GM18909 (cell line): ENCODE data around the gene LYPD4.
"Not testable (repeated sequence)": the region's sequence is repeated elsewhere in the genome, so short reads cannot be mapped to it uniquely, and the experiment has no call there.

Source experiments
- ATAC-seq: cut with Tn5 transposase; IDR thresholded peaks from one replicate; pipeline ENCODE4 v1.9.1; 2021; ENCODE audit warnings: mild to moderate bottlenecking; ENCODE audit not compliant: unreplicated experiment, poor library complexity

Gene LYPD4

DNA sequence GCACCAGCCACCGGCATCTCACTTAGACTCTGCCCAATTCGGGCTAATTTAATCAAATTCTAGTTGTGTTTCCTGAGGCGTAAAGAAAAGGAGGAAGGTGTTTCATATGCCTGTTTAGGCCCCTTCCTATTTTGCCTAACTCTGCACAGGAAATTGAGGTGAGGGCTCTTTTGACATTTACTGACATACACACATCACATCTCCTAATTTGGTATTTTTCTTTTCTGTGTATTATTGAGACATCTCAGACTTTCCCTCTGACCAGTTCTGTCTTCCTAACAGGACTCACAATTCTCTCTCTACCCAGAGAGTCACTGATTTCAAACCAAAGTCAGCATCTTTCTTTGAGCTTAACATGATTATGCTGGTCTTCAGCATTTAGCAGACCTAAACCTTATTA is 40.1 kb downstream of the LYPD4 start:
- ATAC-seq, result no peak

DNA sequence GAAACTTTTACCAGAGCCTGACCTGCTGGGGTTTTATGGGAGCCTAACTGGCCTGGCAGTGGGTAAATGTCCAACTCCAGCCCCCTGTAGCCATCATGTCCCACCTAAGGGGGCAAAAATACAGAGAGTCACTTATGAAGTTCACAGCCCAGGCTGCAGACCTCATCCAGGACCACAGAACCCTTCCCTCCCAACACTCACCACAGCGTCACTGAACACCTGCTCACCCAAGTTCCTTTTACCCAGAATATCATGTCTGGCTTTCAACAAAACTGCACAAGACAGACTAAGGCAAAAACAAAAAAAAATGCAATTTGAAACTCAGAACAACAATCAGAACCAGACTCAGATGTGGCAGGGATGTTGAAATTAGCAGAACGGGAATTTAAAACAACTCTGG is 41.7 kb downstream of the LYPD4 start:
- ATAC-seq, result no peak

DNA sequence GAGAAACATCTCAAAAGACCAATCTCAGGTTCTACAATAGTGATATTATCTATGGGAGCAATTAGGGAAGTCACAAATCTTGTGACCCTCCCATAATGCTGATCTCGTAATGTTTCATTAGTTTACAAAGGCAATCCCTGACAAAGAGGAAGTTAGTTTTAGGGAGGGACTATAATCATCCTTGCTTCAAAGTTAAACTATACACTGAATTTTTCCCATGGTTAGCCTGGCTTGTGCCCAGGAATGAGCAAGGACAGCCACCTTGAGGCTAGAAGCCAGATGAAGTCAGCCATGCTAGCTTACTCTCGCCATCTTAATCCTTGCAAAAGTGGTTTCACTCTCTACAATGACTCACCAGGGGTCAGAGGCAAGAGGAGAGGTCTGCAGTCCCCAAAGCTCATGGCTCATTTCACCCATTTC is 42.7 kb downstream of the LYPD4 start:
- ATAC-seq, result no peak

- no peak for ATAC-seq
Measured at GRCh38 chr19:41801031-41801430, 43.5 kb downstream of the LYPD4 start.

DNA sequence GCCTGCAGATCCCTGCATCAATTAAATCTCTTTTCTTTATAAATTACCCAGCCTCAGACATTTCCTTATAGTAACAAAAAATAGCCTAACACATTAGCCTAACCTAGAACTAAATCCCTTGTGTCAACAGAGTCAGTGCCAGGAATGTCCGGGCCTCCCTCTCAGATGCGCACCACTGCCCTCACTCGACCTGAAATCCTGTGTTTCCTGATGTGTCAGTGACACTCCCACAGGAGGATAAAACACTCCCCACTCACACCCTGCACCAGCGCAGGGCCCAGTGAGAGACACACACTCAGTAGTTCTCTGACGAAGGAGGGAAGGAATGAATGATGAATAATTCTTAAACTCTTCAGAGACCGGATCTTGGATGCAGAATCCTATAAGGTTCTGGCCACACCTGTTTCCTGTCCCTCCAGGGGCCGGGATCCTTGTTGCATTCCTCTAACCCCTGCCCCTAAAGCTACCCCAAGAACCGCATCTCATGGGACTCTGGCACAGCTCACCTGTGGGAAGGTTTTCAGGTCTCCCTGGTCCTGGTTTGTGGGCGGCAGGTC is 45.0 kb downstream of the LYPD4 start:
- ATAC-seq, result no peak

DNA sequence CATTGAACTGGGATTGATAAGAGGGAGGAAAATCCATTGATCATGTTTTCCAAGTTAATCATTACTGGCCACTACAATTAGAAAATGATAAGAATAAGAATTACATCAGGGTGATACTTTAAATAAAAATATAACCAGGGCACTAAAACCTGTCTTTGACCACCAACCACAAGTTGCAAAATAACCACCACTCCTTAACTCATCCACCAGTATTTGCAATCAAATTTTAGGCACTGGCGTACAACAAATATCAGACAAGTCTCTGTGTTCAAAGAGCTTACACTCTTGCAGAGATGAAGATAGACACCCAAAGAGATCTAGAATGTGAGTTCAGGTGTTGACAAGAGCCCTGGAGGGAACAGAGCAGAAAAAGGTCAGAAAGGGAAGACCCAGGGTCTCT is 47.6 kb downstream of the LYPD4 start:
- ATAC-seq, result no peak

DNA sequence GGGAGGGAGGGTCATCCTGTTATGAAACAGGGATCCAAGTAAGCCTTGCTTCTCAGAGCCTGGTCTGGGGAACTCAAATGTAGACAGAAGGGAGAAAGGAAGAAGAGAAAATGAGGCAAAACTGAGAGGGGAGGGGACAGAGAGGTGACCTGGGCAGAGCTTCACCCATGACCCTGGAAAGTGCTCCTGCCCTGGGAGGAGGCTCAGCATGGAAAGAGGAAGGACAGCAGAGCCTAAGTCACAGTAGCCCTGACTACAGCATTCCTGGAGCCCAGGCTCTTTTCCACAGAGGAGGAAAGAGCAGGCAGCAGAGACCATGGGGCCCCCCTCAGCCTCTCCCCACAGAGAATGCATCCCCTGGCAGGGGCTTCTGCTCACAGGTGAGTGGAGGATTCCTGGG is 48.1 kb downstream of the LYPD4 start, which contains the start of gene CEACAM3:
Gene CEACAM3 (plus strand): TSS at position 226 of the 400 bp plus-strand sequence. CDS start 91 bp downstream, at position 317.
- ATAC-seq, result no peak

GRCh38 chr19:41795031-41795461 is 49.4 kb downstream of the LYPD4 start:
- no peak for ATAC-seq

DNA sequence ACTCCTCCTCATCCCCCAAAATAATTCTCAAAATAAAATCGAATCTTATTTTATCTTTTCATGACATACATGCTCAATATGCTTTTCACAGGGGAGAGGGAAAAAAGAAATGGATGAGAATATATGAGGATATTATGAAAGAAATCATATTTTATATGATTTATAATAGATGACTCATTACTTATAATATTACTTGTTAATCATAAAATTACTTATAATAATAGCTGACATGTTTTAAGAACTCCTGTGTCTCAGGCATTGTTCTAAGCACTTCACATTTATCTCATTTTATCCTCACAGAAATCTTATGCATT is 51.1 kb downstream of the LYPD4 start:
- no peak for ATAC-seq

- ATAC-seq, result no peak
Measured at GRCh38 chr19:41792513-41793413, 51.7 kb downstream of the LYPD4 start.

- ATAC-seq, result not testable (repeated sequence)
Measured at GRCh38 chr19:41789053-41789452, 55.4 kb downstream of the LYPD4 start.

DNA sequence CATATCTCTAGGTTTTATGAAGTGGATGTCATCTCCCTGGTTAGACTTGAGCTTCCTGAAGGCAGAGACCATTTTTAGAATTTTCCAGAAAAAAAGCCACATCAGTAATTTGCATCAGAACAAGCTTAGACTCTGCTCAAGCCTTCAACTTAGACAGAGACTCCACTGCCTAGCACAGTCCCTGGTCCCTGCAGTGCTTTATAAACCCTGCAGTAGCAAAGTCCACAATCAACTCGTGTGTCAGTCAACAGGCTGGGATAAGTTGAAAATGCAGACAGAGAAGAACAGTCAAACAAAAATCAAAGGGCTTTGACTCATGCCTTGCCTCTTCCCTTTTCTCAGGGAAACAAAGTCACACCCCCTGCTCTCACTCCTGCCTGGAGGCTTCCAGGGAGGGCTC is 56.0 kb downstream of the LYPD4 start:
- not testable (repeated sequence) for ATAC-seq
